Epithelial cell of proximal tubule (primary cell): ENCODE measurements around the gene TPO. TPM values are rescaled to one million over a fixed set of nuclear protein-coding genes. Genes with fewer than 3 reads are reported as not detected.

Experiments
- DNase-seq: peaks from one replicate; pipeline ENCODE4 v3.0.0-alpha.2; 2011; ENCODE audit warnings: low read depth
- H3K4me3 ChIP-seq: 2 replicates; pipeline ENCODE4 v1.5.1; 2011; ENCODE audit warnings: low read depth, mild to moderate bottlenecking, low read length
- total RNA-seq: library from RNA; depleted of rRNA; stranded (reverse); fragments of >200 nt; gene quantifications from 2 replicates; pipeline ENCODE4 v1.2.3, GENCODE V29; 2015
- TF ChIP-seq, protein P1 (sequence below): conservative IDR thresholded peaks from 2 replicates; pipeline ENCODE4 v1.5.1; 2012; ENCODE audit warnings: low read depth, mild to moderate bottlenecking, low read length

Gene TPO
- total RNA-seq, 1 donor from 2014 or later = not detected

DNA sequence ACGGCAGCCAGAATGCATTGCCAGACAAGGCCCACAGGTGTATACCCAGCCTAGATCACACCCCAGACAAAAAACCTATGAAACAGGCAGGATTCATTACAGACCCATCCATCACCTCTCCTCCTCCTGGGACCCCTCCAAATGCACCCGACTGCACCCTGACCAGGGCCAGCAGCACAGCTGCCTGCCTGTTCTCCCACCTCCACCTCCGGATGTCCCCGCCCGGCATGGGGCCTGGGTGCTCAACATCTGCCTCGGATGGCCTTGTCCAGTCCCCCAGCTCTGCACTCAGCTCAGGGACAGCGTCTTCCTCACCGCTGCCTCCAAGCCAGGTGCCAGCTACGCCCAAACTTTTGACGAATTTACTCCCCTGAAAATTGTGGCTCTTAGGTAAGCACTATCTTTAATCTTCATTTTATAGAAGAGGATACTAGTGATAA is 91.1 kb downstream of the TPO start:
- no peak overlapping the region for H3K4me3 ChIP-seq
- DNase-seq = no peak
- TF ChIP-seq, protein P1, sequence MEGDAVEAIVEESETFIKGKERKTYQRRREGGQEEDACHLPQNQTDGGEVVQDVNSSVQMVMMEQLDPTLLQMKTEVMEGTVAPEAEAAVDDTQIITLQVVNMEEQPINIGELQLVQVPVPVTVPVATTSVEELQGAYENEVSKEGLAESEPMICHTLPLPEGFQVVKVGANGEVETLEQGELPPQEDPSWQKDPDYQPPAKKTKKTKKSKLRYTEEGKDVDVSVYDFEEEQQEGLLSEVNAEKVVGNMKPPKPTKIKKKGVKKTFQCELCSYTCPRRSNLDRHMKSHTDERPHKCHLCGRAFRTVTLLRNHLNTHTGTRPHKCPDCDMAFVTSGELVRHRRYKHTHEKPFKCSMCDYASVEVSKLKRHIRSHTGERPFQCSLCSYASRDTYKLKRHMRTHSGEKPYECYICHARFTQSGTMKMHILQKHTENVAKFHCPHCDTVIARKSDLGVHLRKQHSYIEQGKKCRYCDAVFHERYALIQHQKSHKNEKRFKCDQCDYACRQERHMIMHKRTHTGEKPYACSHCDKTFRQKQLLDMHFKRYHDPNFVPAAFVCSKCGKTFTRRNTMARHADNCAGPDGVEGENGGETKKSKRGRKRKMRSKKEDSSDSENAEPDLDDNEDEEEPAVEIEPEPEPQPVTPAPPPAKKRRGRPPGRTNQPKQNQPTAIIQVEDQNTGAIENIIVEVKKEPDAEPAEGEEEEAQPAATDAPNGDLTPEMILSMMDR = no peak

DNA sequence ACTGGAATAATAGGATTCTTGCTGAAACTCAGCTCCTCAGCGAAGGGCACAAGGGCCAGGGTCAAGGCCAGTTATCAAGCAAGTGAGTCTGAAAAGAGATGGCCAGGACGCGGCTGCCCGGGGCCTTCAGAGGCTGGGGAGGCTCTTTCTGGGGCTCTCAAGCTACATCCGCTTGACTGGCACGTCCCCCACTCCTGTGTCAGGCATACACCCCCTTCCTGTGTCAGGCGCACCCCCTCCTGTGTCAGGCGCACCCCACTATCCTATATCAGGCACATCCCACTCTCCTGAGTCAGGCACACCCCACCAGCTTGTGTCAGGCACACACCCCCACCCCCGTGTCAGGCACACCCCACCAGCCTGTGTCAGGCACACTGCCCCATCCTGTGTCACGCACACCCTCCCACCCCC is 91.8 kb downstream of the TPO start:
- H3K4me3 ChIP-seq = no peak overlapping the region
- TF ChIP-seq, protein P1 = no peak
- no peak for DNase-seq

DNA sequence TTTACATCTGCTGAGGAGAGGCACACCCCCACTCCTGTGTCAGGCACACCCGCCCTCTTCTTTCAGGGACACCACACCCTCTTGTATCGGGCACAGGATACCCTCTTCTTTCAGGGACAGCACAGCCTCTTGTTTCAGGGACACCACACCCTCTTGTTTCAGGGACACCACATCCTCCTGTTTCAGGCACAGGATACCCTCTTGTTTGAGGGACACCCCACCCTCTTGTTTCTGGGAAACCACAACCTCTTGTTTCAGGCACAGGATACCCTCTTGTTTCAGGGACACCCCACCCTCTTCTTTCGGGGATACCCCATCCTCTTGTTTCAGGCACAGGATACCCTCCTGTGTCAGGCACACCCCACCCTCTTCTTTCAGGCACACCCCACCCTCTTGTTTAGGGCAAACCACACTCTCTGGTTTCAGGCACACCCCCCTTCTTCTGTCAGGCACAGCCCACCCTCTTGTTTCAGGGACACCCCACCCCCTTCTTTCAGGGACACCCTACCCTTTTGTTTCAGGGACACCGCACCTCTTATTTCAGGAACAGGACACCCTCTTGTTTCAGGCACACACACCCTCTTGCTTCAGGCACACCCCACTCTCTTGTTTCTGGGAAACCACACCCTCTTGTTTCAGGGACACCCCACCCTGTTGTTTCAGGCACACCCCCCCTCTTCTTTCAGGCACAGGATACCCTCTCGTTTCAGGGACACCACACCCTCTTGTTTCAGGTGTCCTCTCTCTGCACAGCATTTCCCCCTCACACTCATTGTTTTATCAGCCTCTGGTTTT is 96.2 kb downstream of the TPO start:
- H3K4me3 ChIP-seq = no peak overlapping the region
- TF ChIP-seq, protein P1 = no peak

DNA sequence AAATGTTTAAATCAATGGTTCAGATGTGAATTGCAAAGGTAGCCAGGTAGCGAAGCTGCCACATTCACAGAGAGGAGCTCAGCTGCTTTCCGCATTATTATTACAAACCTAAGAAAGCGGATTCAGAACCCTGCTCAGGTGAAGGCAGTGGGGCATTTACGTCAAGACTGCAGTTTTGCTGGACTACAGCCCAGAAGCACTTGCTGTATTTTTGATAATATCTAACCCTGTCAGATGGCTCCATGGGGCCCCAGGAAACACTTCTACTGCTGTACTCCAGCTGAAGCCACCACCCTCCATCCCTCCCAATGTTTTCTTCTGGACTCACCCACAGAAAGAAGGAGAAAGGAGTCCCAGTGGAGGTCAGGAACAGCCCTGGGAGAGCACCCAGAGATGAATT is 96.9 kb downstream of the TPO start:
- no peak for DNase-seq
- TF ChIP-seq, protein P1 = no peak
- no peak overlapping the region for H3K4me3 ChIP-seq

More for the DNA sequence above, 96.2 kb downstream of the TPO start:
- DNase-seq = no peak

DNA sequence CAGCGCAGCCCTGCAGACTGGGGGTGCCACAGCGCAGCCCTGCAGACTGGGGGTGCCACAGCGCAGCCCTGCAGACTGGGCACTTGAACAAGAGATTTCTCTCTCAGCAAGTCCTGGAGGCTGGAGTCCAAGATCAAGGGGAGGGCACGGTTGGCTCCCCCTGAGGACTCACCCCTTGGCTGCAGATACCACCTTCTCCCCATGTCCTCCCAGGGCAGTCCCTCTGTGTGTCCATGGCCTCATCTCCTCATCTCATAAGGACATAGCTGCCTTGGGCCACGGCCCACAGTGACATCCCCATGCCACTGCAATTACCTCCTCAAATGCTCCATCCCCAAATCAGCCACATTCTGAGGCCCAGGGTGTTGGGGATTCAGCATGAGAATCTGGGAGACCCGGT is 98.2 kb downstream of the TPO start:
- TF ChIP-seq, protein P1 = no peak
- DNase-seq = no peak
- H3K4me3 ChIP-seq = no peak overlapping the region

DNA sequence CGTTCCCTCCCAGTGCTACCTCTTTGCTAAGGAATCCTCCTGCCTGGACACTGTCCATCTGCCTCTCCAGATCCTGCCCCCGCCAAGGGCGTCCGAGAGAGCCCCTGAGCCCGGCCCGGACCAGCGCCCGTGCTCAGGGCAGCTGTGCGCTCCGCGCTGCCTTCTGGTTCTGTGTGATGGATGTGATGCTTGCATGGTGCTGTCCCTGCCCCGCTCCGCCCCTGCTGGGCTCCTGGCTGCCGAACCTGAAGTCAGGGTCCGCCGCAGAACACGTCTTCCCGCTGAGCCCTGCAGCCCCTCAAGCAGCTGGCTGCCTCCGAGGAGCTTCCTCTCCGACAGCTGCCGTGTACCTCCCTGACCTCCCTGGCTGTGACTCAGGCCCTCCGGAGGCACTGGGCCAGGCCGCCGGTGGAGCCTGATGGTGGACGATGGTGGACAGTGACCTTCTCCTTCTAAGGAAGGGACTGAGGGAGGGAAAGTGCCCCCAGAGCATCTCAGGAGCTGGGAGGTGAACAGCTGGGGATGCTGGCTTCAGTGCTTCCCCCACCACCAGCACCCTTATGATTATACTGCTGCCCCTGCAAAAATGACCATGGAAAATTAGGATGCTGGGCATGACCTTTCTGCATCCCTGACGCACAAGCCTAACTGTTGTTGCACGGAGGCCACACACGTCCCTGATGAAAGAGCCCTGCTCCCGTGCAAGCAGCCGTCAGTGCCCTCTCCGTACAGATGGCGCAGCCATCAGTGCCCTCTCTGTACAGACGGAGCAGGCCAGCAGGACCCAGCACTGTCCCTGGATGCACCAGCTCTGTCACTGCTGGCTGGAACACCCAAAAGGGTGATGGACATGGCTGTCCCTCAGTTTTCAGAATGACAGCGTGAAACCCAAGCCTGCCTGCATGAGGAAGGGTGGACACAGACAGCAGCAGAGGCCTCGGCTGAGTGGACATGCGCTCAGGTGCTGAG is 99.3 kb downstream of the TPO start:
- TF ChIP-seq, protein P1 = no peak

More for the DNA sequence above, 99.3 kb downstream of the TPO start:
- H3K4me3 ChIP-seq = no peak overlapping the region
- no peak for DNase-seq
